K562 (cell line): ENCODE data around the gene DCTD. TPM values are rescaled to one million over a fixed set of nuclear protein-coding genes. Genes with fewer than 3 reads are reported as not detected.

Experiments used
- ETV1 ChIP-seq: fragments of 450-650 bp; conservative IDR thresholded peaks from 2 replicates; pipeline ENCODE4 v1.6.1; 2016; ENCODE audit warnings: missing genetic modification characterization, control low read depth, low read depth, missing compliant biosample characterization
- ETV5 ChIP-seq: sonication (generic); formaldehyde crosslinking; IDR thresholded peaks from 2 replicates; pipeline ENCODE4 v1.4.0; 2020; ENCODE audit warnings: low read depth, mild to moderate bottlenecking, missing genetic modification reagents
- JUNB ChIP-seq: fragments of 450-650 bp; formaldehyde crosslinking; conservative IDR thresholded peaks from 2 replicates; pipeline ENCODE4 v1.4.0; 2020; ENCODE audit warnings: mild to moderate bottlenecking
- LEF1 ChIP-seq: fragments of 450-650 bp; IDR thresholded peaks from 2 replicates; pipeline ENCODE4 v1.6.1; 2016; ENCODE audit warnings: mild to moderate bottlenecking
- SMAD2 ChIP-seq: fragments of 150-350 bp; IDR thresholded peaks from 2 replicates; pipeline ENCODE4 v1.6.1; 2014; ENCODE audit warnings: low read depth, mild to moderate bottlenecking, low read length
- ZNF431 ChIP-seq: sonication (generic); formaldehyde crosslinking; IDR thresholded peaks from 2 replicates; pipeline ENCODE4 v1.8.0; 2022; ENCODE audit warnings: mild to moderate bottlenecking, missing genetic modification reagents
- polyA plus RNA-seq, 8 experiments: library from polyadenylated mRNA; depleted of rRNA in 4 of 8; stranded (reverse) in 5 of 8; unstranded in 3 of 8; fragments of >200 nt; fragmentation: Nextera tagmentation in 2 of 8; fragmentation: Illumina TruSeq in 1 of 8; extraction: Ambion mirVana in 2 of 8; extraction: Trizol in 1 of 8; gene quantifications; 2 replicates each; pipeline versions ENCODE4 v1.2.1 to v1.2.3, GENCODE V29; 2011 to 2014; ENCODE audit warnings: inconsistent platforms in 1 of 8, missing spikeins in 1 of 8
- total RNA-seq, 7 experiments: library from RNA; depleted of rRNA in 6 of 7; stranded (reverse); fragments of >200 nt in 6 of 7; fragmentation: Illumina TruSeq in 2 of 7; extraction: Trizol in 2 of 7; gene quantifications; 2 replicates each; pipeline versions ENCODE4 v1.2.1 to v1.2.3, GENCODE V29; 2011 to 2021; ENCODE audit warnings: low replicate concordance in 1 of 7
- TF ChIP-seq, protein P1 (sequence below): fragments of 450-650 bp; IDR thresholded peaks from 2 replicates; pipeline ENCODE4 v1.6.1; 2014; ENCODE audit warnings: low read depth, mild to moderate bottlenecking, moderate library complexity, borderline replicate concordance
- TF ChIP-seq, protein P2 (sequence below): IDR thresholded peaks from 2 replicates; pipeline ENCODE4 v1.6.1; 2011; ENCODE audit warnings: borderline replicate concordance, low read depth, mild to moderate bottlenecking, moderate library complexity, low read length; ENCODE audit not compliant: insufficient read depth, poor library complexity, severe bottlenecking
- TF ChIP-seq, protein P3 (sequence below), 2 experiments: fragments of 450-650 bp in 1 of 2; sonication (generic) in 1 of 2; formaldehyde crosslinking in 1 of 2; IDR thresholded peaks; 2 replicates each; pipeline versions ENCODE4 v1.7.1 to v1.9.0; 2016 to 2022; ENCODE audit warnings: inconsistent platforms in 1 of 2, mild to moderate bottlenecking in 1 of 2, missing genetic modification reagents in 1 of 2
- TF ChIP-seq, protein P4 (sequence below): sonication (generic); formaldehyde crosslinking; IDR thresholded peaks from 2 replicates; pipeline ENCODE4 v1.4.0; 2020; ENCODE audit warnings: mild to moderate bottlenecking, missing genetic modification reagents

DCTD gene
- total and polyA plus RNA-seq, 9 of the 15 experiments (the other 6 are each of a cell fraction or from before 2014, with no cell fraction given), result 38.7 to 114 (median 76.5) TPM

DNA sequence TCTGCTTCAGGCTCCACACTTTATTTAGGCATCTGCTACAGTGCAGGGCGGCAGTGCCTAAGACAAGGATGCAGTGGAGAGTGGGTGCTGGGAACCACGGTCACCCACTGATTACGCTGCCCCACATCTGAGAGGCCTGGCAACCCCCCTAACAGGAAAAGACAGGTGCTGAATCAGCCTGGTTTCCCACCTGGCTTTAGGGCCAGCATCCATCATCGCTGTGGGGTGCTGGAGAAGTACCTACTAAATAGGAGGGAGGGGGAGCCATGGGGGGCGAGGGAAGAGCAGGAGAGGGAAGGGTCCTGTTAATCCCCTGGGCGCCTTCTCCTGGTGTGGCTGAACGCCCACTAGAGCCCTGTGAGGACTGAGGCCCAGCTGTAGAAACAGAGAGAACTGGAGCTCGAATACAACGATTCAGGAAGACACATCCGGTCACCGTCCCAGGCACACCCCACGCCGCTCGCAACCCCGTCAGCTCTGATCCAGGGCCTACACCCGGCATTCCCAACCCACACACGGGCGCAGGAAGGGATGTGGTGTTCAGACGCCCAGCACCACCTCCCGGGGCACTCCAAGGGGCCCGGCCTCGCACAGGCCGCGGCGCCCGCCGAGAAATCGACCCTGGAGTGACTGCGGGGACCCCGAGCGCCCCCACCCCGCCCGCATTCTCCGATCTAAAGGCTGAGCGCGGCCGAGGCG lies 554 bp downstream of the DCTD start (continued):
- TF ChIP-seq, protein P1, sequence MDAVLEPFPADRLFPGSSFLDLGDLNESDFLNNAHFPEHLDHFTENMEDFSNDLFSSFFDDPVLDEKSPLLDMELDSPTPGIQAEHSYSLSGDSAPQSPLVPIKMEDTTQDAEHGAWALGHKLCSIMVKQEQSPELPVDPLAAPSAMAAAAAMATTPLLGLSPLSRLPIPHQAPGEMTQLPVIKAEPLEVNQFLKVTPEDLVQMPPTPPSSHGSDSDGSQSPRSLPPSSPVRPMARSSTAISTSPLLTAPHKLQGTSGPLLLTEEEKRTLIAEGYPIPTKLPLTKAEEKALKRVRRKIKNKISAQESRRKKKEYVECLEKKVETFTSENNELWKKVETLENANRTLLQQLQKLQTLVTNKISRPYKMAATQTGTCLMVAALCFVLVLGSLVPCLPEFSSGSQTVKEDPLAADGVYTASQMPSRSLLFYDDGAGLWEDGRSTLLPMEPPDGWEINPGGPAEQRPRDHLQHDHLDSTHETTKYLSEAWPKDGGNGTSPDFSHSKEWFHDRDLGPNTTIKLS, result peak; percentile 78; the same call in 1 of the 2 replicates
- TF ChIP-seq JUNB (CRISPR knock-in tag), result no peak
- no peak for TF ChIP-seq ZNF431 (CRISPR knock-in tag)
- no peak for TF ChIP-seq LEF1
- TF ChIP-seq, protein P2, sequence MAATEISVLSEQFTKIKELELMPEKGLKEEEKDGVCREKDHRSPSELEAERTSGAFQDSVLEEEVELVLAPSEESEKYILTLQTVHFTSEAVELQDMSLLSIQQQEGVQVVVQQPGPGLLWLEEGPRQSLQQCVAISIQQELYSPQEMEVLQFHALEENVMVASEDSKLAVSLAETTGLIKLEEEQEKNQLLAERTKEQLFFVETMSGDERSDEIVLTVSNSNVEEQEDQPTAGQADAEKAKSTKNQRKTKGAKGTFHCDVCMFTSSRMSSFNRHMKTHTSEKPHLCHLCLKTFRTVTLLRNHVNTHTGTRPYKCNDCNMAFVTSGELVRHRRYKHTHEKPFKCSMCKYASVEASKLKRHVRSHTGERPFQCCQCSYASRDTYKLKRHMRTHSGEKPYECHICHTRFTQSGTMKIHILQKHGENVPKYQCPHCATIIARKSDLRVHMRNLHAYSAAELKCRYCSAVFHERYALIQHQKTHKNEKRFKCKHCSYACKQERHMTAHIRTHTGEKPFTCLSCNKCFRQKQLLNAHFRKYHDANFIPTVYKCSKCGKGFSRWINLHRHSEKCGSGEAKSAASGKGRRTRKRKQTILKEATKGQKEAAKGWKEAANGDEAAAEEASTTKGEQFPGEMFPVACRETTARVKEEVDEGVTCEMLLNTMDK, result no peak
- TF ChIP-seq, protein P3, sequence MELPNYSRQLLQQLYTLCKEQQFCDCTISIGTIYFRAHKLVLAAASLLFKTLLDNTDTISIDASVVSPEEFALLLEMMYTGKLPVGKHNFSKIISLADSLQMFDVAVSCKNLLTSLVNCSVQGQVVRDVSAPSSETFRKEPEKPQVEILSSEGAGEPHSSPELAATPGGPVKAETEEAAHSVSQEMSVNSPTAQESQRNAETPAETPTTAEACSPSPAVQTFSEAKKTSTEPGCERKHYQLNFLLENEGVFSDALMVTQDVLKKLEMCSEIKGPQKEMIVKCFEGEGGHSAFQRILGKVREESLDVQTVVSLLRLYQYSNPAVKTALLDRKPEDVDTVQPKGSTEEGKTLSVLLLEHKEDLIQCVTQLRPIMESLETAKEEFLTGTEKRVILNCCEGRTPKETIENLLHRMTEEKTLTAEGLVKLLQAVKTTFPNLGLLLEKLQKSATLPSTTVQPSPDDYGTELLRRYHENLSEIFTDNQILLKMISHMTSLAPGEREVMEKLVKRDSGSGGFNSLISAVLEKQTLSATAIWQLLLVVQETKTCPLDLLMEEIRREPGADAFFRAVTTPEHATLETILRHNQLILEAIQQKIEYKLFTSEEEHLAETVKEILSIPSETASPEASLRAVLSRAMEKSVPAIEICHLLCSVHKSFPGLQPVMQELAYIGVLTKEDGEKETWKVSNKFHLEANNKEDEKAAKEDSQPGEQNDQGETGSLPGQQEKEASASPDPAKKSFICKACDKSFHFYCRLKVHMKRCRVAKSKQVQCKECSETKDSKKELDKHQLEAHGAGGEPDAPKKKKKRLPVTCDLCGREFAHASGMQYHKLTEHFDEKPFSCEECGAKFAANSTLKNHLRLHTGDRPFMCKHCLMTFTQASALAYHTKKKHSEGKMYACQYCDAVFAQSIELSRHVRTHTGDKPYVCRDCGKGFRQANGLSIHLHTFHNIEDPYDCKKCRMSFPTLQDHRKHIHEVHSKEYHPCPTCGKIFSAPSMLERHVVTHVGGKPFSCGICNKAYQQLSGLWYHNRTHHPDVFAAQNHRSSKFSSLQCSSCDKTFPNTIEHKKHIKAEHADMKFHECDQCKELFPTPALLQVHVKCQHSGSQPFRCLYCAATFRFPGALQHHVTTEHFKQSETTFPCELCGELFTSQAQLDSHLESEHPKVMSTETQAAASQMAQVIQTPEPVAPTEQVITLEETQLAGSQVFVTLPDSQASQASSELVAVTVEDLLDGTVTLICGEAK (IDR thresholded peaks at IDR 0.05), result 0 out of 2 replicates have a peak, but pooled peaks have one; percentile 43
- TF ChIP-seq, protein P3 (CRISPR knock-in tag; IDR thresholded peaks at IDR 0.05), result no peak
- TF ChIP-seq, protein P4, sequence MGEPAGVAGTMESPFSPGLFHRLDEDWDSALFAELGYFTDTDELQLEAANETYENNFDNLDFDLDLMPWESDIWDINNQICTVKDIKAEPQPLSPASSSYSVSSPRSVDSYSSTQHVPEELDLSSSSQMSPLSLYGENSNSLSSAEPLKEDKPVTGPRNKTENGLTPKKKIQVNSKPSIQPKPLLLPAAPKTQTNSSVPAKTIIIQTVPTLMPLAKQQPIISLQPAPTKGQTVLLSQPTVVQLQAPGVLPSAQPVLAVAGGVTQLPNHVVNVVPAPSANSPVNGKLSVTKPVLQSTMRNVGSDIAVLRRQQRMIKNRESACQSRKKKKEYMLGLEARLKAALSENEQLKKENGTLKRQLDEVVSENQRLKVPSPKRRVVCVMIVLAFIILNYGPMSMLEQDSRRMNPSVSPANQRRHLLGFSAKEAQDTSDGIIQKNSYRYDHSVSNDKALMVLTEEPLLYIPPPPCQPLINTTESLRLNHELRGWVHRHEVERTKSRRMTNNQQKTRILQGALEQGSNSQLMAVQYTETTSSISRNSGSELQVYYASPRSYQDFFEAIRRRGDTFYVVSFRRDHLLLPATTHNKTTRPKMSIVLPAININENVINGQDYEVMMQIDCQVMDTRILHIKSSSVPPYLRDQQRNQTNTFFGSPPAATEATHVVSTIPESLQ (CRISPR knock-in tag), result no peak
- TF ChIP-seq ETV5, result peak; percentile 65
- peak; percentile 80 for TF ChIP-seq ETV1
- no peak for TF ChIP-seq SMAD2
